Femur (tissue), 1 donor: ENCODE data around the gene TMEM191C.
"Not testable (repeated sequence)": the region's sequence is repeated elsewhere in the genome, so short reads cannot be mapped to it uniquely, and the experiment has no call there.

ENCODE experiments used
- DNase-seq: peaks from one replicate; pipeline ENCODE4 v3.0.0-alpha.2; 2017

TMEM191C gene

DNA sequence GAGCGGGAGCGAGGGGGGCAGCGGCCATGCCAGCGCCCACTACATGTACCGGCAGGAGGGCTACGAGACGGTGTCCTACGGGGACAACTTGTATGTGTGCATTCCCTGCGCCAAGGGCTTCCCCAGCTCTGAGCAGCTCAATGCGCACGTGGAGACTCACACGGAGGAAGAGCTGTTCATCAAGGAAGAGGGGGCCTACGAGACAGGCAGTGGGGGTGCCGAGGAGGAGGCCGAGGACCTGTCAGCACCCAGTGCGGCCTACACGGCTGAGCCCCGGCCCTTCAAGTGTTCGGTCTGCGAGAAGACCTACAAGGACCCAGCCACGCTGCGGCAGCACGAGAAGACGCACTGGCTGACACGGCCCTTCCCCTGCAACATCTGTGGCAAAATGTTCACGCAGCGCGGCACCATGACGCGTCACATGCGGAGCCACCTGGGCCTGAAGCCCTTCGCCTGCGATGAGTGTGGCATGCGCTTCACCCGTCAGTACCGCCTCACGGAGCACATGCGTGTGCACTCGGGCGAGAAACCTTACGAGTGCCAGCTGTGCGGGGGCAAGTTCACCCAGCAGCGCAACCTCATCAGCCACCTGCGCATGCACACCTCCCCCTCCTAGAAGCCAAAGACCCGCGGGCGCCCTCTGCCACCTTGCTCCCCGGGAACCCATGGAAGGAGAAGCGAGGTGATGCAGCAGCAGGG, 20.9 kb upstream of the TMEM191C start:
- peak; percentile 13 for DNase-seq

- DNase-seq: peak; percentile 15
Measured at GRCh38 chr22:21446827-21447690, 20.1 kb upstream of the TMEM191C start.

- peak; percentile 14 for DNase-seq
Measured at GRCh38 chr22:21447694-21448402, 19.3 kb upstream of the TMEM191C start.

- DNase-seq: peak; percentile 13
Measured at GRCh38 chr22:21448627-21449416, 18.4 kb upstream of the TMEM191C start.

GRCh38 chr22:21449531-21450319, 17.5 kb upstream of the TMEM191C start:
- peak; percentile 17 for DNase-seq

DNA sequence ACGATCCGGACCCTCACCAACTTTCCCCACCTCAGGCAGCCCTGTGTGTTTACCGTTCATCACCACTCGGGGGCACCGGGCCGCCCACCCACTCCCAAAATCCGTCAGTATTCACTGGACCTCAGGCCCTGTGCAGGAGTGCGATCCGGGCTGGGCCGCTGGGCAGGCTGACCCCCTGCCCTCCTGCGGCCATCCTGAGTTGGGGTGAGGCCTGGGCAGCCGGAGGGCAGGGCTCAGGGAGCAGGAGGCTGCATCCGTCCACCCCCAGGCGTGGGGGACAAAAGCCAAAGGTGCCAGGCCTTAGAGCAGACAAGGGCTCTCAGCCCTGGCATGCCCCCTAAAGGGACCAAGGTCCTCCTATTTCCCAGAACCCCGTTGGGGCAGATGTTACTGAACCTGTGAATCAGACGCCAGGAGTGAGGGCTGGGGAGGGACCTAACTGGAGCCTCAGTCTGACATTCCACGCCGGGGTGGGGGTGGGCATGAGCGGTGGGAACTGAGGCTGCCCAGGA, 16.8 kb upstream of the TMEM191C start:
- peak; percentile 11 for DNase-seq

DNA sequence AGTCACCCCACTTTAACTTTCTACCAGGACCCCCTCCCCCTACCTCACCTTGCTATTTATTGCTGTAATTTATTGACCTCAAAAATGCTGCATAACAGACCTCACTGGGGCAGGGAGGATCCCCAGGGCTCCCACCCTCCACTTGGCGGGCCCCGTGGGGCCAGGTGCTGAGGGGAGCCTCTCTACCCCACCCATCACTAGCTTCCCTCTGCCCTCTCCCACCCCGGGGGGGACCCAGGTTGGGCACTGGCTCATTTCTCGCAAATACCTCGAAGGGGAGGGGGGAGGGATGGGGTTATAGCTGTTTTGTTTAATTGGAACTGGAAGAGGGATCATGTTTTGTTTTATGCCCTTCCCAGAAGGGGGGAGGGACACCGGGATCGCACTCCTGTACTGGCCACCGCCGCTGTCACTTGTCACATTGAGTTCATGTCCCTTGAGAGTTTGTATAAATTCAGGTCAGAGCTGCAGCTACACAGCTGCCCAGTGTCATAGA, 16.3 kb upstream of the TMEM191C start:
- DNase-seq: peak; percentile 11

DNA sequence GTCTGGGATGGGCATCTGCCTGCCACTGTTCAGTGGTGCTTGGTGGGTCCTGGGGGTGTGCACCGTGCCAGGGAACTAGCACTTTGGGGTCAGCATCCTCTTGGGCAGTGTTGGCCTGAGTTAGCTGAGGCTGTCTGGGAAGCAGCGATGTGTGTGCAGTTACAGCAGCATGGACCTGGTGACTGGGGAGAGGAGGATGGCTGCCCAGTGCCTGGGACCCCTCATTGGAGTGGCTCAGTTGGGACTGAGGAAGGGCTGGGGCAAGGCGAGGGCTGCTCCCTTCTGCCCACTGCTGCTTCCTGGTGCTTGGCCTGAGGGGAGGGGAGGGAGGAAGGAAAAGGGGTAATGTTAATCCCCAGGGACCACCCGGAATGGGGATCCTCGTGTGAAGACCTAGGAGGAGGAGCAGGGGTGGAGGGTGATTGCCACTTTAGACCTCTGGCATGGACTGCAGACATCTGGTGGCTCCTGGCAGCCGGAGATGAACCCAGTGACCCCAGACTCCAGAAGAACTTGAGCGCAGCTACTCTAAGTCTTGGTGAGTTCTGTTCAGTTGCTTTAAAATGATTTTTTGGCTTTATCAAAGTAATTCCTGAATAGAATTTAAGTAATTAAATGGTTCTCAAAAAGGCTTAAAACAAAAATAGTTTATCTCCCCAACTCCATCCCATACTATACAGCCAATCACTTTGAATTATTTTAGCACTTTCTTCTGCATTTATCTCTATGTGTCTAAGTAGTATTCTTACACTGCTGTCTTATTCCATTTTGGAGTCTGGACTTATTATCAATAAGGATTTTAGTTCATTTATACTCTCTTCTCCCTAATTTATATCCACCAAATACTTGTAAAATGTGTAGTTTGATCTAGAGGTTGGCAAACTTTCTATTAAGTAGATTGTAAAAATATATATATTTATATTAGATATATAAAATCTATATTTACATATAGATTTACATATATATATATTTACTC, 15.4 kb upstream of the TMEM191C start:
- peak; percentile 16 for DNase-seq

DNA sequence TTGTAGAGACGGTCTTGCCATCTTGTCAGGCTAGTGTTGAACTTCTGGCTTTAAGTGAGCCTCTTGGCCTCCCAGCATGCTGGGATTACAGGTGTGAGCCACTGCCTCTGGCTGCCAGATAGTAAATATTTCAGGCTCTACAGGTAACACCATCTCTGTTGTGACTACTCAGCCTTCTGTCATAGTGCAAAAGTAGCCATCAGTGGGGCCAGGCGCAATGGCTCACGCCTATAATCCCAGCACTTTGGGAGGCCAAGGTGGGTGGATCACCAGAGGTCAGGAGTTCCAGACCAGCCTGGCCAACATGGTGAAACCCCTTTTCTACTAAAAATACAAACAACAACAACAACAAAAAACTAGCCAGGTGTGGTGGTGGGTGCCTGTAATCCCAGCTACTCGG, 14.5 kb upstream of the TMEM191C start:
- not testable (repeated sequence) for DNase-seq

GRCh38 chr22:21454998-21455333, 12.2 kb upstream of the TMEM191C start:
- DNase-seq: not testable (repeated sequence)

DNA sequence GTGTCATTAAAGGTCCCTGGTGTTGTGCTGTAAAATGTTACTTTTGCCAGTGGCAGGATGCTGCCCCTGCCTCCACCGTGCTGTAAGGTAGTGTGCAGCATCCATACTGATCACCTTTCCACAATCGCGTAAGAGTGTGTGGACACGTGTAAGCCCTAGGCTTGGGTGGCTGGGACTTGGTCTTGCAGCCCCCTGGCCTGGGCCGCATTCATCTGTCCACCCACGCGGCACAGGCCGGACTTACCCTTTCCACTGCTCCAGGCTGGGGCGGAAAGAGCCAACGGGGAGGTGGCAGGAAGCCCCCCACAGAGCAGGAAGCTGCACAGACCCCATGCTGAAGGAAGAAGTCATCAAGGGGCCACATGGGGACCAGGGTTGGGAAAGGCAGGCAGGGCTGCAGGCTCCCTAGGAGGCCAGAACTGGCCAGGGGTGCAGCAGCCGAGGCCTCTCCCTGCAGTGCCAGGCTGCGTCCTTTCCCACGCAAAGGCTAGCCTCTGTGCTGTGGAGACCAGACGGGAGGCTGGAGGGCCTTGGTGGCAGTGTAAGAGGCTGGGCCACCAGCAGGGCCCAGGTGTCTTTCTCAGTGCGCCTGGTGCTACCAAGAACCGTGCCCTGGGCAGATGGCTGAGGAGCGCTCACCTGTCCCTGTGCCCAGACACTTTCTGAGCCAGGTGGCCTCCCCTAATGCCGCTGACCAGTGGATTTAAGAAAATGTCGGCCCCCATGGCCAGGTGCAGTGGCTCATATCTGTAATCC, 11.7 kb upstream of the TMEM191C start:
- peak; percentile 14 for DNase-seq

DNA sequence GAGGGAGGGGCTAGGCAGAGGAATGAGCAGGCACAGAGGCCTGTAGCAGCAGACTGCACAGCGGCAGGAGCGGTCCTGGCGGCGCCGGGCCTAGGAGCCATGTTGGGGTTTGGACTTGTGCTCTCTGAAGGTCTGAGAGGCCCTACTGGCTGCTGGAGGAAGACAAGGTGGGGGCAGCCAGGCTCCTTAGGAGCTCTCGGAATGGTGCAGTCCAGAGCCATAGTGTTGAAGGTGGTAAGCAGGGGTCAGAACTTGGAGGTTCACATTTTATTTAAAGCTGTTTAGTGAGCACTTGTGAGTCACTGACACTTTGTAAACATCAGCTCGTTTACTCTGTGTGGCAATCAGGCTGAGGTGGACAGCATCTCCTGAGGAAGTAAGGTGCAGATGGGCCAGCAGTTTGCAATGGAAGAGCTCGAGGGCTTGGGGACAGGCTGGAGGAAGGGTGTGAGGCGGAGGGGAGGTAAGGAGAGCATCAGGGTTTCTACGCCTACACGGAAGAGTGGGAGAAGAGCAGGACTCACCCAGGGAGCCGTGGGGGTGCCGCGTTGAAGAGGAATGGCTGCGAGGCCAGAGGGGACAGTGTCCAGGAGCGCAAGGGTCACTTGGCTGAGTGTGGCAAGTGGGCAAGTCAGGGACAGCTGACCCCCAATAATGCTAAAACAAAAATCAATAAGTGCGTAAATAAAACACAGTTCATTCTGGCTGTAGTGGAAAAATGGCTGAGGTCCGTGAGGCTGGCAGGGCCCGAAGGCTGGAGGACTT, 10.0 kb upstream of the TMEM191C start:
- peak; percentile 10 for DNase-seq

GRCh38 chr22:21462672-21463071, 4.5 kb upstream of the TMEM191C start:
- not testable (repeated sequence) for DNase-seq

GRCh38 chr22:21468194-21469096, 1.3 kb downstream of the TMEM191C start:
- peak; percentile 79 for DNase-seq

- not testable (repeated sequence) for DNase-seq
Measured at GRCh38 chr22:21469097-21469994, 2.2 kb downstream of the TMEM191C start.

- DNase-seq: not testable (repeated sequence)
Measured at GRCh38 chr22:21472984-21473383, 5.8 kb downstream of the TMEM191C start.
